ENCODE results near the gene MOB4. TPM values are rescaled to one million over a fixed set of nuclear protein-coding genes. Genes with fewer than 3 reads are reported as not detected.
A peak's percentile ranks its signal among the peaks of the same experiment; 100 is the strongest.

Gene MOB4
- total and polyA plus RNA-seq, 10 of the 15 experiments (the other 5 are each of a cell fraction or from before 2014, with no cell fraction given): 13.5 to 44.2 (median 32.4) TPM

- Histone ChIP-seq H3K27me3 (replicated peaks in 1 of 2; ENCODE audit: control insufficient read depth in 2 of 2, insufficient read depth in 2 of 2, low read length in 1 of 2) (no peaks in the 10 kb centered on the region), H3K79me2 (ENCODE audit: control insufficient read depth, insufficient read depth, low read length) (peaks cover 49% of the 10 kb centered on the region), H3K36me3 (ENCODE audit: control insufficient read depth in 2 of 2, insufficient read depth in 2 of 2, low read length in 1 of 2) (peaks cover 2 to 17% of the 10 kb centered on the region in 2 experiments), H3K27ac (ENCODE audit: control insufficient read depth, insufficient read depth) (no peak overlapping the region), H3K9me3 (replicated peaks; ENCODE audit: control insufficient read depth, insufficient read depth, low read length) (no peaks in the 10 kb centered on the region), H3K4me1 (ENCODE audit: control insufficient read depth, insufficient read depth, low read length) (no peaks in the 10 kb centered on the region), H3K9ac (ENCODE audit: control insufficient read depth, insufficient read depth, low read length) (no peak overlapping the region), H2AFZ (ENCODE audit: control insufficient read depth, low read depth, low read length) (no peak overlapping the region), H3K4me2 (ENCODE audit: control insufficient read depth, insufficient read depth) (no peak overlapping the region), H4K20me1 (ENCODE audit: control insufficient read depth, insufficient read depth) (no peaks in the 10 kb centered on the region), H3K4me3 (no peak overlapping the region)
- ChIA-PET CTCF (interaction anchor here (0.6 kb wide), 1 partner anchor 54 kb away, joined by 3 read pairs; no protein-coding TSS in a partner anchor), SMC1A (ENCODE audit: uncharacterized antibody, unreplicated experiment) (interaction anchor here (0.7 kb wide), 1 partner anchor 552 kb away, joined by 3 read pairs; no protein-coding TSS in a partner anchor), RAD21 (ENCODE audit: unreplicated experiment) (interaction anchor here (1.1 kb wide), 1 partner anchor 73 kb away, joined by 4 read pairs; no protein-coding TSS in a partner anchor), POLR2A (interaction anchor here (0.6 to 12.1 kb wide), 3 partner anchors 10 to 1377 kb away, joined by 3 to 156 read pairs (median 3); partner anchors contain the start of gene MOB4)
- 87% methylated on average over 6 of the region's 6 CpGs for WGBS (ENCODE audit: insufficient coverage, insufficient replicate concordance, low lambda C conversion rate, missing lambda C conversion rate)
- ATAC-seq (no peak), FAIRE-seq (no peak), DNase-seq (ENCODE audit: low read depth, low spot score) (no peak)
- no peak for TF ChIP-seq MYB (IDR thresholded peaks at IDR 0.05; ENCODE audit: borderline replicate concordance, low read depth, low read length)
- TF ChIP-seq FOS (IDR thresholded peaks at IDR 0.05; ENCODE audit: borderline replicate concordance, extremely low read depth, insufficient read length): no peak
- 0 out of 2 replicates have a peak, but pooled peaks have one; percentile 41 for TF ChIP-seq POLR2AphosphoS2 (IDR thresholded peaks at IDR 0.05; ENCODE audit: low read depth, low read length)
- no peak for TF ChIP-seq SIX5 (IDR thresholded peaks at IDR 0.05; ENCODE audit: low read depth, low read length, severe bottlenecking)
- intact Hi-C loops (cut with micrococcal nuclease; ENCODE audit: unreplicated experiment) (no loop called here), in situ Hi-C loops (cut with MboI) (no loop called here)
- BruUV-seq (replicated peaks): no TSS peak
These were observed 11.4 kb upstream of the MOB4 start for GRCh38 chr2:197504512-197504911.

- H3K36me3 ChIP-seq (ENCODE audit: control insufficient read depth in 2 of 2, insufficient read depth in 2 of 2, low read length in 1 of 2): peaks cover 2 to 17% of the 10 kb centered on the region in 2 experiments
- ChIA-PET POLR2A (interaction anchor here (1.0 to 12.1 kb wide), 3 partner anchors 8 to 72 kb away, joined by 3 to 156 read pairs (median 3); partner anchors contain the start of genes COQ10B, MOB4 and SF3B1), RAD21 (ENCODE audit: unreplicated experiment) (no interaction called here), SMC1A (ENCODE audit: uncharacterized antibody, unreplicated experiment) (interaction anchor here (0.6 to 1.7 kb wide), 6 partner anchors 8 to 198 kb away, joined by 3 to 6 read pairs (median 3); partner anchors contain the start of gene MARS2), CTCF (interaction anchor here (1.4 to 1.8 kb wide), 2 partner anchors 10 to 93 kb away, joined by 4 to 5 read pairs; no protein-coding TSS in a partner anchor)
- no peak for ATAC-seq
- no peak overlapping the region for H2AFZ ChIP-seq (ENCODE audit: control insufficient read depth, low read depth, low read length)
- no TSS peak for BruUV-seq (replicated peaks)
- H4K20me1 ChIP-seq (ENCODE audit: control insufficient read depth, insufficient read depth): no peaks in the 10 kb centered on the region
- H3K4me3 ChIP-seq: no peak overlapping the region
- no peak for FAIRE-seq
- no peak overlapping the region for H3K4me2 ChIP-seq (ENCODE audit: control insufficient read depth, insufficient read depth)
- DNase-seq (ENCODE audit: low read depth, low spot score): no peak
- TF ChIP-seq MAX (IDR thresholded peaks at IDR 0.05; ENCODE audit: low read depth, low read length): no peak
- TF ChIP-seq SP1 (IDR thresholded peaks at IDR 0.05; ENCODE audit: low read depth, low read length): no peak
- TF ChIP-seq HDAC6 (IDR thresholded peaks at IDR 0.05; ENCODE audit: unreplicated experiment): no peak
- TF ChIP-seq DPF2 (IDR thresholded peaks at IDR 0.05): no peak
- TF ChIP-seq EED (IDR thresholded peaks at IDR 0.05; ENCODE audit: low read depth): no peak
- no peak for TF ChIP-seq BCL11A (IDR thresholded peaks at IDR 0.05; ENCODE audit: low read depth, low read length)
- no peak for TF ChIP-seq RELA (IDR thresholded peaks at IDR 0.05; ENCODE audit: borderline replicate concordance, partially characterized antibody)
- no peak for TF ChIP-seq ZNF217 (IDR thresholded peaks at IDR 0.05)
- no peaks in the 10 kb centered on the region for H3K4me1 ChIP-seq (ENCODE audit: control insufficient read depth, insufficient read depth, low read length)
- H3K9ac ChIP-seq (ENCODE audit: control insufficient read depth, insufficient read depth, low read length): no peak overlapping the region
- intact Hi-C loops (cut with micrococcal nuclease; ENCODE audit: unreplicated experiment) (no loop called here), in situ Hi-C loops (cut with MboI) (no loop called here)
- H3K79me2 ChIP-seq (ENCODE audit: control insufficient read depth, insufficient read depth, low read length): peaks cover 32% of the 10 kb centered on the region
- no peak overlapping the region for H3K27ac ChIP-seq (ENCODE audit: control insufficient read depth, insufficient read depth)
- no peaks in the 10 kb centered on the region for H3K27me3 ChIP-seq (replicated peaks in 1 of 2; ENCODE audit: control insufficient read depth in 2 of 2, insufficient read depth in 2 of 2, low read length in 1 of 2)
- 80% methylated on average over 5 of the region's 5 CpGs for WGBS (ENCODE audit: insufficient coverage, insufficient replicate concordance, low lambda C conversion rate, missing lambda C conversion rate)
- H3K9me3 ChIP-seq (replicated peaks; ENCODE audit: control insufficient read depth, insufficient read depth, low read length): no peaks in the 10 kb centered on the region
These were observed 9.2 kb upstream of the MOB4 start for GRCh38 chr2:197506658-197507057.
